ENCODE data around the gene RAP1GAP2. TPM values are rescaled to one million over a fixed set of nuclear protein-coding genes. Genes with fewer than 3 reads are reported as not detected.

RAP1GAP2 gene
- total and polyA plus RNA-seq, 11 donors: 13.5 to 44.1 (median 34.3) TPM

- intact Hi-C loops (cut with DNase I): no loop called here
- peaks cover 0 to 3% (median 0%) of the 10 kb centered on the region in 9 donors for H3K36me3 ChIP-seq
- WGBS, 4 donors: 80 to 94% (median 92%) methylated on average over 7 of the region's 7 CpGs
- ATAC-seq (no peak), DNase-seq (no peak)
- H3K4me3 ChIP-seq: no peak overlapping the region
- no peaks in the 10 kb centered on the region for H3K27me3 ChIP-seq
- H3K4me1 ChIP-seq: peaks cover 0 to 4% (median 1%) of the 10 kb centered on the region in 12 donors
- H3K9me3 ChIP-seq: no peaks in the 10 kb centered on the region
- TF ChIP-seq POLR2A (IDR thresholded peaks at IDR 0.05) (no peak), CTCF (IDR thresholded peaks at IDR 0.05) (no peak)
- no peak overlapping the region for H3K27ac ChIP-seq
Observed at GRCh38 chr17:3035968-3036280, 239.7 kb downstream of the RAP1GAP2 start.

GRCh38 chr17:3036800-3037199 is 240.6 kb downstream of the RAP1GAP2 start:
- no peaks in the 10 kb centered on the region for H3K27me3 ChIP-seq
- no peaks in the 10 kb centered on the region for H3K4me1 ChIP-seq
- ATAC-seq (no peak), DNase-seq (no peak)
- no peak overlapping the region for H3K27ac ChIP-seq
- intact Hi-C loops (cut with DNase I): no loop called here
- H3K9me3 ChIP-seq: no peaks in the 10 kb centered on the region
- TF ChIP-seq POLR2A (IDR thresholded peaks at IDR 0.05): no peak
- no peak for TF ChIP-seq CTCF (IDR thresholded peaks at IDR 0.05)
- no peaks in the 10 kb centered on the region for H3K36me3 ChIP-seq
- WGBS, 4 donors: 83 to 94% (median 89%) methylated on average over 4 to 6 of the region's 6 CpGs
- H3K4me3 ChIP-seq: no peak overlapping the region

- no peak overlapping the region for H3K4me3 ChIP-seq
- H3K27me3 ChIP-seq: peaks cover 0 to 3% (median 0%) of the 10 kb centered on the region in 9 donors
- DNase-seq (no peak), ATAC-seq (no peak)
- H3K4me1 ChIP-seq: no peaks in the 10 kb centered on the region
- TF ChIP-seq CTCF (IDR thresholded peaks at IDR 0.05) (no peak), POLR2A (IDR thresholded peaks at IDR 0.05) (no peak)
- no peak overlapping the region for H3K27ac ChIP-seq
- H3K36me3 ChIP-seq: no peaks in the 10 kb centered on the region
- intact Hi-C loops (cut with DNase I): no loop called here
- WGBS, 4 donors: 71 to 83% (median 76%) methylated on average over 8 to 9 of the region's 9 CpGs
- no peaks in the 10 kb centered on the region for H3K9me3 ChIP-seq
Observed at GRCh38 chr17:3037259-3037658, 241.0 kb downstream of the RAP1GAP2 start.

GRCh38 chr17:3038941-3039340 is 242.7 kb downstream of the RAP1GAP2 start:
- 41 to 51% (median 47%) methylated on average over 5 of the region's 5 CpGs for WGBS, 4 donors
- TF ChIP-seq POLR2A (IDR thresholded peaks at IDR 0.05): no peak
- TF ChIP-seq CTCF (IDR thresholded peaks at IDR 0.05): no peak
- no peak overlapping the region for H3K27ac ChIP-seq
- H3K9me3 ChIP-seq: peaks cover 0 to 9% (median under 1%) of the 10 kb centered on the region in 12 donors
- intact Hi-C loops (cut with DNase I): no loop called here
- peaks cover 0 to 3% (median 0%) of the 10 kb centered on the region in 9 donors for H3K27me3 ChIP-seq
- H3K36me3 ChIP-seq: no peaks in the 10 kb centered on the region
- no peaks in the 10 kb centered on the region for H3K4me1 ChIP-seq
- no peak overlapping the region for H3K4me3 ChIP-seq
- ATAC-seq: no peak
- DNase-seq: no peak

Measured in heart left ventricle (tissue), 16 donors.